PC-3 (cell line): Measurements from ENCODE around the gene ASB9.

Experiments used
- EZH2 ChIP-seq: fragments of 300-600 bp; sonication (generic); IDR thresholded peaks from one replicate; pipeline ENCODE4 v1.6.1; 2017; ENCODE audit warnings: antibody characterized with exemption, mild to moderate bottlenecking, low read length; ENCODE audit not compliant: unreplicated experiment
- EZH2phosphoT487 ChIP-seq: fragments of 300-600 bp; sonication (generic); IDR thresholded peaks from 2 replicates; pipeline ENCODE4 v1.6.1; 2018; ENCODE audit warnings: mild to moderate bottlenecking, antibody characterized with exemption, low read length, borderline replicate concordance
- TF ChIP-seq, protein P1 (sequence below): fragments of 300-600 bp; sonication (generic); conservative IDR thresholded peaks from 2 replicates; pipeline ENCODE4 v1.5.1; 2017; ENCODE audit warnings: antibody characterized with exemption, low read depth, mild to moderate bottlenecking, low read length

DNA sequence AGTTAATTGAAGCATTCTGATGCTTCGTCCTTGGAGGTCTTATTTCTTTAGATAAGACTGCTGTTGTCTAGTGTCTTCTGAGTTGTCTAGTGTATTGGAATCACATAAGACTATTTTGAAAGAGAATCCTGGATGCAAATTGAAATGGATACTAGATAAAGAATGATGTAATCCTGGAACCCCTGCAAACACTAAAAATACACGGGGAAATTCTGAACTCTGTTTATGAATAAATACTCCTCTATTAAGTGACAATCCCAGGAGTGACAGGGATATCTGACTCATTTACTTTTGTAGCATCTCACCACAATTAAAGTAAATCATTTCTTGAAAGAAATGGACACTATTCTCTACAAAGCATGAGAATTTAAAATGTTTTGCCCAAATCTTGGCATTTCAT lies 44.6 kb upstream of the ASB9 start:
- TF ChIP-seq EZH2 (no peak), EZH2phosphoT487 (no peak)
- TF ChIP-seq, protein P1, sequence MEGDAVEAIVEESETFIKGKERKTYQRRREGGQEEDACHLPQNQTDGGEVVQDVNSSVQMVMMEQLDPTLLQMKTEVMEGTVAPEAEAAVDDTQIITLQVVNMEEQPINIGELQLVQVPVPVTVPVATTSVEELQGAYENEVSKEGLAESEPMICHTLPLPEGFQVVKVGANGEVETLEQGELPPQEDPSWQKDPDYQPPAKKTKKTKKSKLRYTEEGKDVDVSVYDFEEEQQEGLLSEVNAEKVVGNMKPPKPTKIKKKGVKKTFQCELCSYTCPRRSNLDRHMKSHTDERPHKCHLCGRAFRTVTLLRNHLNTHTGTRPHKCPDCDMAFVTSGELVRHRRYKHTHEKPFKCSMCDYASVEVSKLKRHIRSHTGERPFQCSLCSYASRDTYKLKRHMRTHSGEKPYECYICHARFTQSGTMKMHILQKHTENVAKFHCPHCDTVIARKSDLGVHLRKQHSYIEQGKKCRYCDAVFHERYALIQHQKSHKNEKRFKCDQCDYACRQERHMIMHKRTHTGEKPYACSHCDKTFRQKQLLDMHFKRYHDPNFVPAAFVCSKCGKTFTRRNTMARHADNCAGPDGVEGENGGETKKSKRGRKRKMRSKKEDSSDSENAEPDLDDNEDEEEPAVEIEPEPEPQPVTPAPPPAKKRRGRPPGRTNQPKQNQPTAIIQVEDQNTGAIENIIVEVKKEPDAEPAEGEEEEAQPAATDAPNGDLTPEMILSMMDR, result no peak
